HEK293 (cell line): ENCODE measurements around the gene GRID2.

Experiments
- CTCF ChIA-PET: fragments of 350-600 bp; formaldehyde crosslinking; extraction: SDS; loops from one replicate; lab custom pipeline; 2021; ENCODE audit warnings: antibody characterized with exemption; lab: Yijun Ruan, JAX
- POLR2A ChIA-PET: fragments of 300-600 bp; formaldehyde crosslinking; extraction: SDS; loops from one replicate; lab custom pipeline; 2020; ENCODE audit warnings: antibody characterized with exemption, inconsistent platforms; lab: Yijun Ruan, JAX
- H3K27ac ChIP-seq: fragments of 200-500 bp; sonication (Bioruptor generic); 2 replicates; pipeline ENCODE4 v1.5.1; 2014; ENCODE audit warnings: low read depth, low read length, control low read depth, inconsistent platforms; ENCODE audit errors: extremely low read depth
- H3K36me3 ChIP-seq, 2 experiments: fragments of 200-500 bp in 1 of 2; sonication (Bioruptor generic) in 1 of 2; 1 replicate in 1 of 2; 2 replicates in 1 of 2; pipeline ENCODE4 v1.5.1; 2014 to 2017; ENCODE audit warnings: inconsistent platforms in 2 of 2, low read length in 2 of 2; ENCODE audit not compliant: control insufficient read depth in 2 of 2, insufficient read depth in 1 of 2
- H3K4me1 ChIP-seq: fragments of 200-500 bp; sonication (Bioruptor generic); 2 replicates; pipeline ENCODE4 v1.5.1; 2014; ENCODE audit warnings: mild to moderate bottlenecking, low read length, inconsistent platforms; ENCODE audit not compliant: control insufficient read depth, insufficient read depth
- H3K4me3 ChIP-seq: 2 replicates; pipeline ENCODE4 v1.5.1; 2011; ENCODE audit warnings: low read depth, mild to moderate bottlenecking, control low read depth, low read length, moderate library complexity
- H3K9me3 ChIP-seq: fragments of 200-500 bp; sonication (Bioruptor generic); 2 replicates; pipeline ENCODE4 v1.5.1; 2014; ENCODE audit warnings: low read depth, low read length, inconsistent platforms; ENCODE audit not compliant: control insufficient read depth, insufficient read depth
- YY2 ChIP-seq: fragments of 450-650 bp; formaldehyde crosslinking; IDR thresholded peaks from 2 replicates; pipeline ENCODE4 v1.5.1; 2016; ENCODE audit warnings: missing biosample characterization, missing genetic modification characterization
- ZBTB20 ChIP-seq: fragments of 450-650 bp; formaldehyde crosslinking; IDR thresholded peaks from 2 replicates; pipeline ENCODE4 v1.5.1; 2016; ENCODE audit warnings: missing biosample characterization, missing genetic modification characterization
- ZBTB21 ChIP-seq: fragments of 450-650 bp; formaldehyde crosslinking; IDR thresholded peaks from 2 replicates; pipeline ENCODE4 v1.5.1; 2017; ENCODE audit warnings: missing biosample characterization, missing genetic modification characterization
- ZBTB48 ChIP-seq: fragments of 450-650 bp; formaldehyde crosslinking; IDR thresholded peaks from 2 replicates; pipeline ENCODE4 v1.5.1; 2016; ENCODE audit warnings: missing biosample characterization, missing genetic modification characterization
- ZFHX2 ChIP-seq: fragments of 450-650 bp; formaldehyde crosslinking; conservative IDR thresholded peaks from 2 replicates; pipeline ENCODE4 v1.5.1; 2016; ENCODE audit warnings: missing biosample characterization, missing genetic modification characterization
- ZNF121 ChIP-seq: fragments of 450-650 bp; formaldehyde crosslinking; IDR thresholded peaks from 2 replicates; pipeline ENCODE4 v1.5.1; 2016; ENCODE audit warnings: missing biosample characterization, missing genetic modification characterization
- ZNF140 ChIP-seq: fragments of 450-650 bp; formaldehyde crosslinking; IDR thresholded peaks from 2 replicates; pipeline ENCODE4 v1.5.1; 2016; ENCODE audit warnings: missing biosample characterization, missing genetic modification characterization
- ZNF146 ChIP-seq: fragments of 450-650 bp; formaldehyde crosslinking; IDR thresholded peaks from 2 replicates; pipeline ENCODE4 v1.5.1; 2016; ENCODE audit warnings: missing biosample characterization, missing genetic modification characterization
- ZNF174 ChIP-seq: fragments of 450-650 bp; formaldehyde crosslinking; IDR thresholded peaks from 2 replicates; pipeline ENCODE4 v1.5.0; 2017; ENCODE audit warnings: missing biosample characterization, mild to moderate bottlenecking, missing genetic modification characterization
- ZNF23 ChIP-seq: fragments of 450-650 bp; formaldehyde crosslinking; IDR thresholded peaks from 2 replicates; pipeline ENCODE4 v1.5.1; 2016; ENCODE audit warnings: missing biosample characterization, missing genetic modification characterization, borderline replicate concordance
- ZNF473 ChIP-seq: fragments of 450-650 bp; formaldehyde crosslinking; IDR thresholded peaks from 2 replicates; pipeline ENCODE4 v1.5.1; 2017; ENCODE audit warnings: missing biosample characterization, missing genetic modification characterization
- ZNF560 ChIP-seq: fragments of 450-650 bp; formaldehyde crosslinking; IDR thresholded peaks from 2 replicates; pipeline ENCODE4 v1.5.1; 2017; ENCODE audit warnings: missing biosample characterization, missing genetic modification characterization, borderline replicate concordance
- ZNF571 ChIP-seq: fragments of 450-650 bp; formaldehyde crosslinking; IDR thresholded peaks from 2 replicates; pipeline ENCODE4 v1.5.0; 2017; ENCODE audit warnings: missing biosample characterization, missing genetic modification characterization
- ZNF600 ChIP-seq: fragments of 450-650 bp; formaldehyde crosslinking; IDR thresholded peaks from 2 replicates; pipeline ENCODE4 v1.5.1; 2016; ENCODE audit warnings: missing biosample characterization, missing genetic modification characterization
- ZNF610 ChIP-seq: fragments of 450-650 bp; formaldehyde crosslinking; IDR thresholded peaks from 2 replicates; pipeline ENCODE4 v1.5.1; 2016; ENCODE audit warnings: missing biosample characterization, missing genetic modification characterization, borderline replicate concordance
- ZNF629 ChIP-seq: fragments of 450-650 bp; formaldehyde crosslinking; IDR thresholded peaks from 2 replicates; pipeline ENCODE4 v1.5.1; 2017; ENCODE audit warnings: missing biosample characterization, missing genetic modification characterization
- ZNF670 ChIP-seq: fragments of 450-650 bp; formaldehyde crosslinking; IDR thresholded peaks from 2 replicates; pipeline ENCODE4 v1.5.1; 2016; ENCODE audit warnings: missing biosample characterization, missing genetic modification characterization, low read depth
- ZNF776 ChIP-seq: fragments of 450-650 bp; formaldehyde crosslinking; IDR thresholded peaks from 2 replicates; pipeline ENCODE4 v1.5.0; 2017; ENCODE audit warnings: missing biosample characterization, missing genetic modification characterization, borderline replicate concordance
- ZNF785 ChIP-seq: fragments of 450-650 bp; formaldehyde crosslinking; IDR thresholded peaks from 2 replicates; pipeline ENCODE4 v1.5.1; 2016; ENCODE audit warnings: missing biosample characterization, missing genetic modification characterization
- ZNF830 ChIP-seq: fragments of 450-650 bp; IDR thresholded peaks from 2 replicates; pipeline ENCODE4 v1.5.0; 2018; ENCODE audit warnings: missing biosample characterization, missing genetic modification characterization, low read depth, mild to moderate bottlenecking, moderate library complexity
- TF ChIP-seq, protein P1 (sequence below): fragments of 450-650 bp; formaldehyde crosslinking; IDR thresholded peaks from 2 replicates; pipeline ENCODE4 v1.5.1; 2016; ENCODE audit warnings: missing biosample characterization, missing genetic modification characterization
- TF ChIP-seq, protein P2 (sequence below): fragments of 450-650 bp; formaldehyde crosslinking; IDR thresholded peaks from 2 replicates; pipeline ENCODE4 v1.5.1; 2016; ENCODE audit warnings: missing biosample characterization, missing genetic modification characterization
- TF ChIP-seq, protein P3 (sequence below): fragments of 450-650 bp; formaldehyde crosslinking; IDR thresholded peaks from 2 replicates; pipeline ENCODE4 v1.5.1; 2016; ENCODE audit warnings: missing biosample characterization, missing genetic modification characterization
- TF ChIP-seq, protein P4 (sequence below): fragments of 450-650 bp; formaldehyde crosslinking; IDR thresholded peaks from 2 replicates; pipeline ENCODE4 v1.5.1; 2016; ENCODE audit warnings: missing biosample characterization, missing genetic modification characterization
- TF ChIP-seq, protein P5 (sequence below): IDR thresholded peaks from 2 replicates; pipeline ENCODE4 v1.6.1; 2011; ENCODE audit warnings: mild to moderate bottlenecking, low read depth, low read length, borderline replicate concordance

The GRID2 gene

DNA sequence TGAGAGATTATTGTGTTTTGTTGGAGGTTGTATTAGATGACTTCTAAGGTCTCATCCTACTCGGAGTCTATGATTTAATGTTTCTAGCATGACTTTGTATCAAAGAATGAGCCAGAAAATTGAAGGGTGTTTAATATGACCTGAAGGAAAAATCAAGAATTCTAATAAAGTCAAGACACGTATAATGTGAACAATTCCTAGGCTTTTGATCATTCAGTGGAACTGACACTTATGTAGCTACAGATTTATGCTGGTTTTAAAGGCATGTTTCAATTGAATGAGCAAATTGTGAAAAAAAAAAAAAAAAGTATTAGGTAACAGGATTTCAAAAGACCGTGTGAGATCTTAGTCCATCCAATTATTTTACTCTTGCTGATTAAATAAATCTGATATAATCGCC lies 64.9 kb downstream of the GRID2 start (continued):
- no peak for TF ChIP-seq YY2 (tag by site-specific recombination)
- no peak for TF ChIP-seq ZNF600 (tag by site-specific recombination)
- no peak for TF ChIP-seq ZNF560
- TF ChIP-seq ZNF776 (tag by site-specific recombination) = no peak
- TF ChIP-seq ZNF785 (tag by site-specific recombination) = no peak

DNA sequence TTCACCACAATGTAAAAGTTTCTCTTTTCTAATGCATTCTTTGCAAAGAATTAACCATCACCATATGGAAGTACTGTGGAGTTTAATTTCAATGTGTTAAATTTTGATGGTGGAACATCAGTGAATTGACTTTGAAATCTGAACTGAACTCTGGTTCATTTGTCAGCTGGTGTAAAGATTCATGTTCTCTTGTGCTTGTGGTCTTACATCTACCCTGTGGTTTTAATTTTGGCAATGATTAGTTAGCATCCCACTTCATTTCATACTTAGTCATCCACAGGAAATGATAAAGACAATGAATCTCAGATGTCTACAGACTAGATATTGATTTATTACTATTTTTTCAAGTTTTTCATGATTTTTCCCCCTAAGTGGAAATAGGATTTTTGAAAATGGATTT lies 77.8 kb downstream of the GRID2 start:
- no peak overlapping the region for H3K27ac ChIP-seq
- H3K9me3 ChIP-seq = no peaks in the 10 kb centered on the region
- no peaks in the 10 kb centered on the region for H3K4me1 ChIP-seq
- TF ChIP-seq ZNF174 (tag by site-specific recombination) (no peak), ZNF610 (tag by site-specific recombination) (no peak), ZNF121 (tag by site-specific recombination) (no peak), ZNF571 (tag by site-specific recombination) (no peak), ZNF670 (tag by site-specific recombination) (no peak)
- TF ChIP-seq, protein P1, sequence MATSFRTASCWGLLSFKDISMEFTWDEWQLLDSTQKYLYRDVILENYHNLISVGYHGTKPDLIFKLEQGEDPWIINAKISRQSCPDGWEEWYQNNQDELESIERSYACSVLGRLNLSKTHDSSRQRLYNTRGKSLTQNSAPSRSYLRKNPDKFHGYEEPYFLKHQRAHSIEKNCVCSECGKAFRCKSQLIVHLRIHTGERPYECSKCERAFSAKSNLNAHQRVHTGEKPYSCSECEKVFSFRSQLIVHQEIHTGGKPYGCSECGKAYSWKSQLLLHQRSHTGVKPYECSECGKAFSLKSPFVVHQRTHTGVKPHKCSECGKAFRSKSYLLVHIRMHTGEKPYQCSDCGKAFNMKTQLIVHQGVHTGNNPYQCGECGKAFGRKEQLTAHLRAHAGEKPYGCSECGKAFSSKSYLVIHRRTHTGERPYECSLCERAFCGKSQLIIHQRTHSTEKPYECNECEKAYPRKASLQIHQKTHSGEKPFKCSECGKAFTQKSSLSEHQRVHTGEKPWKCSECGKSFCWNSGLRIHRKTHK (tag by site-specific recombination) = no peak
- TF ChIP-seq, protein P2, sequence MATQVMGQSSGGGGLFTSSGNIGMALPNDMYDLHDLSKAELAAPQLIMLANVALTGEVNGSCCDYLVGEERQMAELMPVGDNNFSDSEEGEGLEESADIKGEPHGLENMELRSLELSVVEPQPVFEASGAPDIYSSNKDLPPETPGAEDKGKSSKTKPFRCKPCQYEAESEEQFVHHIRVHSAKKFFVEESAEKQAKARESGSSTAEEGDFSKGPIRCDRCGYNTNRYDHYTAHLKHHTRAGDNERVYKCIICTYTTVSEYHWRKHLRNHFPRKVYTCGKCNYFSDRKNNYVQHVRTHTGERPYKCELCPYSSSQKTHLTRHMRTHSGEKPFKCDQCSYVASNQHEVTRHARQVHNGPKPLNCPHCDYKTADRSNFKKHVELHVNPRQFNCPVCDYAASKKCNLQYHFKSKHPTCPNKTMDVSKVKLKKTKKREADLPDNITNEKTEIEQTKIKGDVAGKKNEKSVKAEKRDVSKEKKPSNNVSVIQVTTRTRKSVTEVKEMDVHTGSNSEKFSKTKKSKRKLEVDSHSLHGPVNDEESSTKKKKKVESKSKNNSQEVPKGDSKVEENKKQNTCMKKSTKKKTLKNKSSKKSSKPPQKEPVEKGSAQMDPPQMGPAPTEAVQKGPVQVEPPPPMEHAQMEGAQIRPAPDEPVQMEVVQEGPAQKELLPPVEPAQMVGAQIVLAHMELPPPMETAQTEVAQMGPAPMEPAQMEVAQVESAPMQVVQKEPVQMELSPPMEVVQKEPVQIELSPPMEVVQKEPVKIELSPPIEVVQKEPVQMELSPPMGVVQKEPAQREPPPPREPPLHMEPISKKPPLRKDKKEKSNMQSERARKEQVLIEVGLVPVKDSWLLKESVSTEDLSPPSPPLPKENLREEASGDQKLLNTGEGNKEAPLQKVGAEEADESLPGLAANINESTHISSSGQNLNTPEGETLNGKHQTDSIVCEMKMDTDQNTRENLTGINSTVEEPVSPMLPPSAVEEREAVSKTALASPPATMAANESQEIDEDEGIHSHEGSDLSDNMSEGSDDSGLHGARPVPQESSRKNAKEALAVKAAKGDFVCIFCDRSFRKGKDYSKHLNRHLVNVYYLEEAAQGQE (tag by site-specific recombination) = no peak
- TF ChIP-seq, protein P3, sequence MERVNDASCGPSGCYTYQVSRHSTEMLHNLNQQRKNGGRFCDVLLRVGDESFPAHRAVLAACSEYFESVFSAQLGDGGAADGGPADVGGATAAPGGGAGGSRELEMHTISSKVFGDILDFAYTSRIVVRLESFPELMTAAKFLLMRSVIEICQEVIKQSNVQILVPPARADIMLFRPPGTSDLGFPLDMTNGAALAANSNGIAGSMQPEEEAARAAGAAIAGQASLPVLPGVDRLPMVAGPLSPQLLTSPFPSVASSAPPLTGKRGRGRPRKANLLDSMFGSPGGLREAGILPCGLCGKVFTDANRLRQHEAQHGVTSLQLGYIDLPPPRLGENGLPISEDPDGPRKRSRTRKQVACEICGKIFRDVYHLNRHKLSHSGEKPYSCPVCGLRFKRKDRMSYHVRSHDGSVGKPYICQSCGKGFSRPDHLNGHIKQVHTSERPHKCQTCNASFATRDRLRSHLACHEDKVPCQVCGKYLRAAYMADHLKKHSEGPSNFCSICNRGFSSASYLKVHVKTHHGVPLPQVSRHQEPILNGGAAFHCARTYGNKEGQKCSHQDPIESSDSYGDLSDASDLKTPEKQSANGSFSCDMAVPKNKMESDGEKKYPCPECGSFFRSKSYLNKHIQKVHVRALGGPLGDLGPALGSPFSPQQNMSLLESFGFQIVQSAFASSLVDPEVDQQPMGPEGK (tag by site-specific recombination) = no peak
- no peak overlapping the region for H3K4me3 ChIP-seq
- ChIA-PET CTCF (no interaction called here), POLR2A (no interaction called here)
- no peaks in the 10 kb centered on the region for H3K36me3 ChIP-seq

DNA sequence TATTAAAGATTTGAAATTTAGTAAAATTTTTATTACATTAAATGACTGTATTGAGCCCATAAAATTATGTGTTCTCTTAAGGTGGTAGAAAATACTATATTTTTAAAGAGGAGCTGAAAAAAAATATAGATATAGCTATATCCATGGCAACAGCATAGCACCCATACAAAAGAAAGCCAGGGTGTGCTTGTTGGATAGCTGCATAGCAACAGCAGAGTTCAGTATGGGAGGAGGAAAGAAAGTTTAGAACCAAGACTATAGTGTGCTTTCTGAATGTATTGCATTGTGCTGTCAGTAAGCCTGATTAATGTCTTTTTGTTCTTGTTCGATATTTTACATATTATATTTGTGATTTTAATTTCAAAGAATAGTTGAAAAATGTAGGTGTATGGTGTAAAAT lies 78.4 kb downstream of the GRID2 start:
- Histone ChIP-seq H3K36me3 (no peaks in the 10 kb centered on the region), H3K9me3 (no peaks in the 10 kb centered on the region), H3K4me3 (no peak overlapping the region), H3K4me1 (no peaks in the 10 kb centered on the region), H3K27ac (no peak overlapping the region)
- CTCF ChIA-PET = no interaction called here
- POLR2A ChIA-PET = no interaction called here
- TF ChIP-seq ZBTB21 (tag by site-specific recombination) = no peak
- TF ChIP-seq, protein P4, sequence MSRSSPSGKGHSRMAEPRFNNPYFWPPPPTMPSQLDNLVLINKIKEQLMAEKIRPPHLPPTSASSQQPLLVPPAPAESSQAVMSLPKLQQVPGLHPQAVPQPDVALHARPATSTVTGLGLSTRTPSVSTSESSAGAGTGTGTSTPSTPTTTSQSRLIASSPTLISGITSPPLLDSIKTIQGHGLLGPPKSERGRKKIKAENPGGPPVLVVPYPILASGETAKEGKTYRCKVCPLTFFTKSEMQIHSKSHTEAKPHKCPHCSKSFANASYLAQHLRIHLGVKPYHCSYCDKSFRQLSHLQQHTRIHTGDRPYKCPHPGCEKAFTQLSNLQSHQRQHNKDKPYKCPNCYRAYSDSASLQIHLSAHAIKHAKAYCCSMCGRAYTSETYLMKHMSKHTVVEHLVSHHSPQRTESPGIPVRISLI = no peak
- TF ChIP-seq ZFHX2 (tag by site-specific recombination) = no peak
- no peak for TF ChIP-seq ZBTB48 (tag by site-specific recombination)
- no peak for TF ChIP-seq ZNF146 (tag by site-specific recombination)
- TF ChIP-seq ZBTB20 (tag by site-specific recombination) = no peak
- no peak for TF ChIP-seq ZNF473 (tag by site-specific recombination)
- TF ChIP-seq ZNF23 (tag by site-specific recombination) = no peak
- no peak for TF ChIP-seq ZNF140 (tag by site-specific recombination)
- TF ChIP-seq ZNF830 = no peak
- no peak for TF ChIP-seq YY2 (tag by site-specific recombination)
- no peak for TF ChIP-seq ZNF629
- TF ChIP-seq, protein P5, sequence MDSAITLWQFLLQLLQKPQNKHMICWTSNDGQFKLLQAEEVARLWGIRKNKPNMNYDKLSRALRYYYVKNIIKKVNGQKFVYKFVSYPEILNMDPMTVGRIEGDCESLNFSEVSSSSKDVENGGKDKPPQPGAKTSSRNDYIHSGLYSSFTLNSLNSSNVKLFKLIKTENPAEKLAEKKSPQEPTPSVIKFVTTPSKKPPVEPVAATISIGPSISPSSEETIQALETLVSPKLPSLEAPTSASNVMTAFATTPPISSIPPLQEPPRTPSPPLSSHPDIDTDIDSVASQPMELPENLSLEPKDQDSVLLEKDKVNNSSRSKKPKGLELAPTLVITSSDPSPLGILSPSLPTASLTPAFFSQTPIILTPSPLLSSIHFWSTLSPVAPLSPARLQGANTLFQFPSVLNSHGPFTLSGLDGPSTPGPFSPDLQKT = no peak
